ENCODE data around the gene UBR2.
A peak's percentile ranks its signal among the peaks of the same experiment; 100 is the strongest.
"Not testable (repeated sequence)": the region's sequence is repeated elsewhere in the genome, so short reads cannot be mapped to it uniquely, and the experiment has no call there.

Gene UBR2

DNA sequence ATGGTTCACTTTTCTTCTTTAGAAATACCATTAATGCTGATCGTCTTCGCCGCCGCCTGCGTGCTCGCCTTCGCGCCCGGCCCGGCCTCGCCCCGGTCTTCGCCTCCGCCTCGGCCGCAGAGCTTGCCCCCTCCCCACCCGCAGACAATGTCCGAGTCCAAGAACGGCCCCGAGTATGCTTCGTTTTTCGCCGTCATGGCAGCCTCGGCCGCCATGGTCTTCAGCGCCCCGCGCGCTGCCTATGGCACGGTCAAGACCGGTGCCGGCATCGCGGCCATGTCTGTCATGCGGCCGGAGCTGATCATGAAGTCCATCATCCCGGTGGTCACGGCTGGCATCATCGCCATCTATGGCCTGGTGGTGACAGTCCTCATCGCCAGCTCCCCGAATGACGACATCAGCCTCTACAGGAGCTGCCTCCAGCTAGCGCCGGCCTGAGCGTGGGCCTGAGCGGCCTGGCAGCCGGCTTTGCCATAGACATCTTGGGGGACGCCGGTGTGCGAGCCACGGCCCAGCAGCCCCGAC lies 163.3 kb downstream of the UBR2 start:
- peak; percentile 75 for DNase-seq (ENCODE audit: low spot score)

DNA sequence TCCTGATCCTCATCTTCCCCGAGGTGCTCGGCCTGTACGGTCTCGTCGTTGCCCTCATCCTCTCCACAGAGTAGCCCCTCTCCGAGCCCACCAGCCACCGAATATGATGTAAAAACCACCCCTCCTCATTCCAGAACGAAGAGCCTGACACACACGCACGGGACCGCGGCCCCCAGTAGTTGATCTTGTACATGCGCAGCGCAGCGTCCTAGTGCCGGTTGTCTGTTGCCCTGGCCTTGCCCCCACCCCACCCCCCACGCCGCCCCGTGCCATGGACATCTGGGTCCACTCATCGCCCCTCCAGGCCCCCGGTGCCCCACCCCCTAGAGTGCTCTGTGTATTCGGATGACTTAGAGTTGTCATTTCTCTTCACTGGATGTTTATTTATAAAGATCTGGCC lies 163.8 kb downstream of the UBR2 start:
- no peak for DNase-seq (ENCODE audit: low spot score)

DNA sequence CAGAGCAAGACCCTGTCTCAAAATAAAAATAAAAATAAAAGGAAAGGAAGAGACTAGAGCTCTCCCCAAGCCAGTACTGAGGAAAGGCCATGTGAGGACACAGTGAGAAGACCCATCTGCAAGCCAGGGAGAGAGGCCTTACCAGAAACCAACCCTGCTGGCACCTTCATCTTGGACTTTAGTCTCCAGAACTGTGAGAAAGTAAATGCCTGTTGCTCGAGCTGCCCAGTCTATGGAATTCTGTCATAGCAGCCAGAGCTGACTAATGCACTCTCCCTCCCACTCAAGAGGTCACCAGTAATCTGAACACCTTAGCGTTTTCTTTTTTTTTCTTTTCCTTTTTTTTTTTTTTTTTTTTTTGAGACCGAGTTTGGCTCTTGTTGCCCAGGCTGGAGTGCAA lies 165.9 kb downstream of the UBR2 start:
- DNase-seq (ENCODE audit: low spot score) = no peak

DNA sequence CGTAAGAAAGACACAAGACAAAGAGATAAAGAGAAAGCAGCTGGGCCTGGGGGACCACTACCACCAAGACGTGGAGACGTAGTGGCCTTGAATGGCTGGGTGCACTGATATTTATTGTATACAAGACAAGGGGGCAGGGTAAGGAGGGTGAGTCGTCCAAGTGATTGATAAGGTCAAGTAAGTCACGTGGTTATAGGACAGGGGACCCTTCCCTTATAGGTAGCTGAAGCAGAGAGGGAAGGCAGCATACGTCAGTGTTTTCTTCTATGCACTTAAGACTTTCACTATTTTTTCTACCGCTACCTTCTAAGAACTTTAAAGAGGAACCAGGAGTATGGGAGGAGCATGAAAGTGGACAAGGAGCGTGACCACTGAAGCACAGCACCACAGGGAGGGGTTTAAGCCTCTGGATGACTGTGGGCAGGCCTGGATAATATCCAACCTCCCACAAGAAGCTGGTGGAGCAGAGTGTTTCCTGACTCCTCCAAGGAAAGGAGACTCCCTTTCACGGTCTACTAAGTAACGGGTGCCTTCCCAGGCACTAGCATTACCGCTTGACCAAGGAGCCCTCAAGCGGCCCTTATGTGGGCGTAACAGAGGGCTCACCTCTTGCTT lies 170.1 kb downstream of the UBR2 start:
- not testable (repeated sequence) for DNase-seq (ENCODE audit: low spot score)

DNA sequence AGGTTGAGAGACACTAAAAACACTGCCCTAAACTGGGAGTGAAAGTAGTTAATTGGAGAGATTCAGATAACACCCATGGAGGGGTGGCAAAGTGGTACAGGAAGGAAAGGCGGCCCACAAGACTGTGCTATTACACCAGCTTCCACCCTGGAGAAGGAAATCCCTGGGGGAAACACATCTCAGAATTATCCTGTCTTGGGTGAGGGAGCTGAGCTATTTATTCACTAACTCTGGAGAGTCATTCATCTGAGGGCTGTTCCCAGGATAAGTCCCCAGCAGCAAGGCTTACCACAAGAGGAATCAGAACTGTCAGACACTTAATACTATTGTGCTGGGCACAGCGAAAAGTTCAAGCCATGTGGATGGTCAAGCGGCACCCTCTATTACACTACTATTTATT lies 172.1 kb downstream of the UBR2 start:
- no peak for DNase-seq (ENCODE audit: low spot score)

DNA sequence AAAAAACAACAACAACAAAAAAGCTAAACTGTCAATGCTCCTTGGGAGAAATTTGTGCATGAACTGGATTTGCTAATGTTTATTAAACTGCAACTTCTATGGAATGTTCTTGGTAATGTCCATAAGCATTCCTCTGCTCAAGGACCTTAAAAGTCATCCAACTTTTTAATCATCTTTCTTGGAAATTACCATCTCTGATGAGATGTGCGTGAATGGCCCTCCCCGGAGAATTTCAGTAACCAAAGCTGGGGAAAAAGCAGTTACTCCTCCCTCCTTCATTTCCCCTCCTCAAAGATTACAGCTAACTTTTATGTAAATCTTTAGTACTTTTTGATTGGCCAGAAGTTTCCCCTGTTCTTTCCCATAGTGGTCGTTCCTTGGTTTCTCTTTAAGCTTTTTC lies 176.9 kb downstream of the UBR2 start:
- DNase-seq (ENCODE audit: low spot score) = no peak

DNA sequence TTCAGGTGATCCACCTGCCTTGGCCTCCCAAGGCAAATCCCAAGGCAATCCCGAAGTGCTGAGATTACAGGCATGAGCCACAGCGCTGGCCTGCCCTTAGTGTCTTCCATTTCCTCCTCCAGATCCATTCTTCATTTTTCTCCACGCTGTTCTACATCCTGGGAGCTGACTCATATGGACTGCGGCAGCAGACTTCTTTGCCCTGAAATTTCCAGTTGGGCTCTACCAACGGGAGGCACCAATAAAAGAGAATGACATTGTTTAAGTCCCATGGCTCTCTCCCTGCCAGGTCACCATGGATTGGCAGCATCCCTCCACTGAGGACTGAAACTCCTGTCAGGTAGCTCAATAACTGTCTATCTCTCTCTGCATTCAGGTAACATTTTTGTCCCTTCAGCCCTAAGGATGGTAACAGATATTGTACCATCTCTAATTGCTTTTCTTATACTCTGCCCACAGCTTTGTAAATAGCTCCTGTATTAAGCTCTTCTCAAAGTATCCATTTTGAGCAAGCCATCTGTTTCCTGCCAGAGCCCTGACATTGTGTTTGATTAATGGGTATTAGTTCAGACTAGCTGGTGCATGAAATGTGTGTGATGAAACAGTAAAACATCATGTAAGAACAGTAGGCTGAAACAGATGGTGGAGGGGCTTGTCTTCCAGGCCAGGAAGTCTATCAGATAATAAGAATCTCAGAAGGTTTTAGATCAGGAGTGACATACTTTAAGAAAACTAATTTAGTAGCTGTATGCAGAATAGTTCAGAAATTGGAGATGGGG lies 178.5 kb downstream of the UBR2 start:
- no peak for DNase-seq (ENCODE audit: low spot score)
